NCI-H2081 (cell line): ENCODE measurements around the gene DUSP7.
"Not testable (repeated sequence)": the region's sequence is repeated elsewhere in the genome, so short reads cannot be mapped to it uniquely, and the experiment has no call there.

Experiments used
- DNase-seq, 2 experiments: peaks; one replicate each; lab custom pipeline; 2025; lab: John Stamatoyannopoulos, UW

DUSP7 gene

DNA sequence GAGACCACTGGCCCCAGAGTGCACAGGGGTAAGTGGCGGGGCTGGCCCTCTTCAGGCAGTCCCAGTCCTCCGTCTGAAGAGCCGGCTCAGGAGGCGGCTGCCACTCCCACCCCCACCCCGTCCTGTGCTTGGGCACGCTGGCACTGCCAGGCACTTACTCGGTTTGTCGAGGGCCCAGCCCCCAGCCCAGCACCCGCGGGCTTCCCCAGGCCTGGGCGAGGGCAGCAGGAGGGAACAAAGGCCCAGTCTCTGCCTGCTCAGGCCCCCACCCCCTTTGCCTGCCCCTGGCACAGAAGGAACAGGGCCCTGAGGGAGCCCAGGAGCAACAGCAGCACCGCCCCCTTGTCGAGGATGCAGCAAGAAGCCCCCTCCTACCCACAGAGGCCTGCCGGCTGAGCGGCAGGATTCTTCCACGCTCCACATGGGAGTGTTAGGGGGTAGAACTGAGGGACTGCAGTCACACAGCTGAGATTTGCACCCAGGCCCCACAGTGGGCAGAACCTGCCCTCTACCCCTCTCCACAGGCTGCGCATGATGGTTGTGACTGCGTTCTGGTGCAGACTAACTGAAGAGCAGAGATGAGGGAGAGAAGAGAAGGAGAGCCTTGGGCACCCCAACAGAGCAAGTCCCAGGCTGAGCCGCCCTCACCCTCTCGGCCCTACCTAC is 8.9 kb downstream of the DUSP7 start:
- no peak for DNase-seq

DNA sequence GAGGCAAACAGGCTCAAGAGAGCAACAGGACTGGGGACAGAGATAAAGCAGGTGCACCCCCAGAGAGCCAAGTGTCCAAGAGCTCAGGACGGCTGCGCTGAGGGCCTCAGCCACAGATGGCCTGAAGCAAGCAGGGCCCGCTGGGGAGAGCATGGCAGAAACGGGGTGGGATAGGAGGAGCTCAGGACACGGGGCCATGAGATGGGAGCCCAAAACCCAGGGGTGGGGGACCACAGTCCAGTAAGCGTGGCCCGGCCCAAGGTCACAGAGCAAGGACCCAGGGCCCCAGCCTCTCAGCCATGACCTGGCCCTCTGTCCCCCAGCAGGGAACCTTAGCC is 9.5 kb downstream of the DUSP7 start:
- no peak for DNase-seq

DNA sequence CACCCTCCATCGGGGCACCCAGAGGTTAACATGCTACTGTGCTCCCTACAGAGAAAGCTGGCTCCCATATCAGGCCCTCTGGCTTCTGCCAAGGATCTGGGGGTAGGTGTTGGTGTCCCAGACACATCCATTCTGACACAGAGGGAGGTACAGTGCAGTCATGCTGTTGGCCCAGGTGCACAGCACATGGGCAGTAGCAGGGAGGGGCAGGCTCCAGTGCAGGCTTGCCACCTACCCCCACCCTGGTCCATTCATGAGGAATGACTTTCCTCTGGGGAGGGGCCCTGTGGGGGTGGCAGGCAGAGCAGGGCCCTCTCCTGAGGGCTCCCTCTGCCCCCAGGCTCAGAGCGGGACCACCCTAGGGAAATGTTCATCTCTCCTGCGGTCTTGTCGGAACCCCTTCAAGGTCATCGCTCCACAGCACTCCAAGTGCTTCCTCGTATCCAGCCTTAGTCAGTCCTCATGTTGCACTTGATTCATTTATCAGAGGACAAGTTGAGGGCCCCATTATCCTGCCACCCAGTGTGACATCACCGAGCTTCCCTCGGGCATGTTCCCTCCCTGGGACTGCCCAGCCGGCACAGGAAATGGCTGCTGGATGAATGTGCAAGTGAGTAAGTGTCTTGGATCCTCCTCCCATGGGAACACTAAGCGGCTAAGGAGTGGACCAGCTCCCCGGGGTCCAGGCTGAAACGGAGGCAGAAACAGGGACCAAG is 10.0 kb downstream of the DUSP7 start:
- no peak for DNase-seq

DNA sequence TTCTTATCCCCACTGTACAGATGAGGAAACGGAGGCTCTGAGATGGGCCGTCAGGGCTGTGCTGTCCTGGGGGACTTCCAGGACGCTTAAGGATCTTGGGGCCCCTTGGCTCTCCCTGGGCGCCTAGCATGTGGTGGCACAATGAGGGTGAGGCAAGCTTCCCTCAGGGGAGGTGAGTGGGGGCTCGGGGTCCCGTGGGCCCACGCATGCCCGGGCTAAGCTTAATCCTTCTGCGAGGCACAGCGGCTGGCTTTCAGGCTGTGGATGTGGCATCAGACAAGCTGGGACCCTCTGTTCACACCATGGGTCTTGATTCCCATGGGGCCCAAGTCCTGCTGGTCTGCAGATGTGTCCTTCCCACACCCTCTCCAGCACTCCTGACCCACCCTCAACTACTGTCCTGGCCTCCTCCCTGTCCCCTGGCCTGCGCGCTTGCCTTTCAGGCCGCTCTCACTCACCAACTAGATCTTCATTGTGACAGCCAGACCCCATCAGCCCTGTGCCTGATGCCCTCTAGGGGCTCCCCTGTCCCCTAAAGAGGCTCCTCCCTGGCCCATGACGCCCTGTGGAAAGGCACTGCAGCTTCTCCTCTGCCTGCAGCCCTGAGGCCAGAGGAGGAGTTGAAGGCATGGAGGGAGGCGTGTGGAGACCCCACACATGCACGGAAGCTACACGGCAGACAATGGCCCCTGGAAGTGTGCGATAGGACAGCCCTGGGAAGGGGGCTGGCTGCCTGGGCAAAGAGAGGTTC is 11.3 kb downstream of the DUSP7 start:
- no peak for DNase-seq

DNA sequence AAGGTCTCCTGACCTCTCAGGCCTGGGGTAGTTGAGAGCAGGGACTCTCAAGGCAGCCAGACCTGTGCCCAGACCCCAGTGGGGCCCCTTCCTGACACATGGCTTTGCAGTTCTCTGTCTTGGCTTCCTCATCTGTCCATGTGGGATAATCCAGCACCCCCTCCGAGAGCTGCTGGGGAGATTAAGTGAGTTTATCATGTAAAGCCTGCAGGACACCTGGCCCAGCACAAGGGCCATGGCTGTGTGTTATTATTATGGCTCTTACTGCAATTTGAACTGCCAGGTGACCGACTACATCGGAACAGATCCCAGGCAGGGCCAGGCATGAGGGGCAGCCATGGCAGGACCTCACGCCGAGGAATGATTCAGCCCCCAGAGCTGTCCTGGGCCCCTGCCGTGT is 12.6 kb downstream of the DUSP7 start:
- no peak for DNase-seq

DNA sequence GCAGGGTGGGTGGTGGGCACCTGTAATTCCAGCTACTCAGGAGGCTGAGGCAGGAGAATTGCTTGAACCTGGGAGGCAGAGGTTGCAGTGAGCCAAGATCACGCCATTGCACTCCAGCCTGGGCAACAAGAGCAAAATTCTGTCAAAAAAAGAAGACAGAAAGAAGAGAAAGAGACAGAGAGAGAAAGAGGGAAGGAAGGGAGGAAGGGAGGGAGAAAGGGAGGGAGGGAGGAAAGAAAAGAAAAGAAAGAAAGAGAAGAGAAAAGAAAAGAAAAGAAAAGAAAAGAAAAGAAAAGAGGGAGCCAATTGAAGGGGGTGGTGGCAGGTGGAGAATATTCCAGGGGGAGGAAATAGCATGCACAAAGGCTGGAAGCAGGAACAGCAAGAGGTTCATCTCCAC is 13.3 kb downstream of the DUSP7 start:
- not testable (repeated sequence) for DNase-seq

DNA sequence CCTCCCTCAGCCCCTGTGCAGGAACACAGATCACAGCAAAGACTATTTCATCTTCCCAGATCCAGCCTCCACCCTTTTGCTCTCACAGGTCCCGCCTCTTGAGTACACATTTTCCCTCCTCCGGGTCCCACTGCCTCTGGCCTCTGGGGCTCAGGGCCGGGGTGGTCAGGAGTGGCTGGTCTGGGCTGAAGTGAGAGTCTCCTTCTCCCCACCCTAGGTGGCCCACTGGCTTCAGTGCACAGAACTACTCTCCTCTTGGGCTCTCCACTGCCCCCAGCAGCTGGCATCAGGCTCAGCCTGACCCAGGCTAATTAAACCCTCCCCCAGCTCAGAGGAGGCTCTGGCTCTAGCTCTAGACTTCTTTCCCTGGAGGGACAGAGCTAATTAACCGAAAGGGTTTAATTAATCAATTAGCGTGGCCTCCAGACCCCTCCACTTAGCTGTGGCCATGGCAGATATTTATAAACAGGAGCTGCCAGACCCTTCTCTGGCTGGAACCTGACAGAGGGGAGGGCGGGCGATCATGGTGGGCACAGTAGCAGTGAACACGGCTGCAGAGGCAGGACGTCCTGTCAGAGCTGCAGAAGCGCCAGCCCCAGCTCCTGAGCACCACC is 15.1 kb downstream of the DUSP7 start:
- no peak for DNase-seq

DNA sequence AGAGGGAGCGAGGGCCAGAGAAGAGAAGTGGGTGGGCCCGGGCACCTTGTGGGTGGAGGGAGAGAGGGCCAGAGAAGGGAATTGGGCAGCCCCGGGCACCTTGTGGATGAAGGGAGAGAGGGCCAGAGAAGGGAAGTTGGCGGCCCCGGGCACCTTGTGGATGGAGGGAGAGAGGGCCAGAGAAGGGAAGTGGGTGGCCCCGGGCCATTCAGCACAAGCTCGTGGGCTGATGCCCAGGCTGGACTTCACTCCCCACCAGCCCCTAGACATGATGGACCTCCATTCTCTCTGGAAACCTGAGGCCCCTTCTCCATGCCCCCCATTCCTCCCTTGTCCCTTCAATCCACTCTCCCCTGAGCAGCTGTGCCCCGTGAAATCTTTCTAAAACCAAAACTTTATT is 15.8 kb downstream of the DUSP7 start:
- no peak for DNase-seq

DNA sequence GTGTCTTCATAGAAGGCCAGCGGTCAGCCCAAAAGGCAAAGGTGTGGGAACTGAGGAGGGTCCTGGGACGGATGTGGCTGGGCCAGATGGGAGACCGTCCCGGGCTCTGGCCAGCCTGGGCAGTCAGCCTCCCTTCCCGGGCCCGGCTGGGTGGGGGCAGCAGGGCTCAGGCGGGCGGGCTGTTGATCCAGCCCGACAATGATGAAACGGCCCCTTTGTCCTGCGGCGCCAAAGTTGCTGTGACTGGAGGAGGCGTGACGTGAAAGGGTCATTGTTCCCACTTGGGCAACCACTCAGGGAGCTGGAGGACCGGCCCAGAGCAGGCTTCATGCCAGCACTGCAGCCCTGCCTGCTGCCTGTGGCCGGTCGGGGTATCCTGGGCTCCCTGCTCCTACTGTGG is 16.5 kb downstream of the DUSP7 start:
- DNase-seq: no peak

DNA sequence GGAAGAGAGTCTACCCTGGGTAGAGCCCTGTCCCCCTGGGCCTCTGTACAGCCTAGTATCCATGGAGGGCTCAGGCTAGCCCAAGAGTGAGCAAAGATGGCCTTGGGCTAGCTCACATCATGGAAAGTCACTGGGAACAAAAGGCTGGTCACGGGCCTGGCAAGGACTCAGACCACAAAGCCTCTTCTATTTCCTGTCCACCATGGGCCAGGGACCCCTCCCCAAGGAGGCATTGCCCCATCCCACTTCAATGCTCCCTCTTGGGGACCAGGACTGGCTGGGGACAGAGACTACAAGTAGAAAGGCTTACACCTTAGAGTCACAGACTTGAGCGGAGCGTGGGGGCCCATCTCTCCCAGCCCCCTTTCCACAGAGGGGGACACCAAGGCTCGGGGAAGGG is 16.9 kb downstream of the DUSP7 start:
- no peak for DNase-seq

DNA sequence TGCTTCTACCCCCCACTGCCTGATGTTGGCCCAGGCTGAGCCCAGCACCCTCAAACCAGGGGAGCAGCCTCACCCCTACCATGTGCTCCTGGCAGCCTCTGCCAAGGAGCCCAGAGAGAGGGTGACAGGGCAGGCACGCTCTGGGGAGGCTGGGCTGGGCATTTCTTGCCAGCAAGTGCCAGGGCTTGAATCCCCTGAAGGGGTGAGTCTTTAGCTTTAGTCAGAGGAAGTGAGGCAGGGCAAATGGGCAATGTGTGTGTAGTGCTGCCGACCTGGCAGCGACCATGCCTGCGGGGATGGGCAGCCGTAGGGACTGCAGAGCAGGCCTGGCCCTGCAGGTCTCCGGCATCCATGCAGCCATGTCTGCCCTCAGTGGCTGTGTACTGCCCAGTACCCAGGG is 18.1 kb downstream of the DUSP7 start:
- no peak for DNase-seq

DNA sequence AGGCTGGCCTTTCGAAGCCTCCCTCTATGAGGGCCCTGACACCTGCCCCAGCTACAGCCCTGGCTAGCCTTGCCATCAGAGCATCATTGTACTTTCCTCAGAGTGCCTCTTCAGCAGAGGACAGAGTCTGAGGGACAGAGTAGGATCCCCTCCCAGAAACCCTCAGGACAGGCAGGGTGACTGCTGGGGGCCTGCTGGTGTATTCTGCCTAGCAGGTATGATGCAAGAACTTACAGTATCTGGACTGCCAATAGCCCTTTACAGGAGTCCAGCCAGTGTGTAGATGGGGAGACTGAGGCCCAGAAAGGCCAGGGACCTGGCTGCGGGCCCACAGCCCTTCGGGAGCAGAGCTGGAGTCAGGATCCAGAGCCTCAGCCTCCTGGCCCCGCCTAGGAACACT is 19.1 kb downstream of the DUSP7 start:
- no peak for DNase-seq

DNA sequence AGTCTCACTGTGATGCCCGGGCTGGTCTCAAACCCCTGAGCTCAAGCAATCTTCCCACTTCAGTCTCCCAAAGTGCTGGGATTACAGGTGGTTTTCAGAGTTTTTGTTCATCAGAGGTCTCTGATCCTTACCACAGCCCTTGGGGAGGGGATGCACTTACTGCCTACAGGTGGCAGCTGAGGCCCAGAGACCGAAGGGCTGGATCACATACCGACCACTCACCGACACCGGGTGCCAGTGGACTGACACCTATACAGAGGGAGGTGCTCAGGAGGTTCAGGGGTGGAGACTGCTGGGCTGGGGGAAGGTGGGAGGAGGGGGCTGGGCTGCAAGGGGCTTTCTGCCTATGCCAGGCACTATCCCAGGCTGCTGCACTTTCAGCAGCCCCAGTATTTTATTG is 19.5 kb downstream of the DUSP7 start:
- no peak for DNase-seq

DNA sequence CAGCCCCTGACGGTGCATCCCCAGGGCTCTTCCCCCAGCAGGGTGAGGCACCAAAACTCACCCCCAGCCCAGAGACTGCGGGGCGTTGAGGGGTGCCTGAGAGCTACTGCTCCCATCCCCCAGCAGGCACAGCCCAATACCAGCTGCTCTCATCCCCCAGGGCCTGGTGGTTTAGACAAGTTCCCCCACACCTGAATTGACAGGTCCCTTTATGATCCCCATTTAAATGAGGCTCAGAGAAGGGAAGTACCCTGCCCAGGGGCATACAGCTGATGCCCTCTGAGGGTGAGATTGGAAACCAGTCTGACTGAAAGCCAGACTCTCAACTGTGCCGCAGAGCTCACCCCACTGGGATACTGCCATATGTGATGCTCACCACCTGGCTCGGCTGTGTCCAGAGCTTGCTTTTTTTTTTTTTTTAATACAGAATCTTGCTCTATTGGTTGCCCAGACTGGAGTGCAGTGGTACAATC is 20.1 kb downstream of the DUSP7 start:
- no peak for DNase-seq

DNA sequence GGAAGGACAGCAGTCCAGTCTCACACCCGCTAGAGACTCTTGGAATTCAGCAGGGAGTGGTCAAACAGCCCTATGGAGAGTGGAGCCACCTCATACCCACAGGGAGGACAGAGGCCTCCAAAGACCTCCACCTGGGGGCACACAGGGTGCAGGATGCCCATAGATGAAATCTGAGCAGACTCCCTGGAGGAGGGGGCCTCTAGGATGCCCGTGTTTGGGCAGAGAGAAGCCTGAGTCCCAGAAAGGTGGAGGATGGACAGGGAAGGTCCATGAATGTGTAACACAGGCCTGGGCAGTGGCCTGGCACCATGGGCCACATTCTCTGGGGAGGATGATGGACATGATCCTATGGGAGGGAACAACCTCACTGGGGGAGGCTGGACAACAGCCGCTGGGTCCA is 21.7 kb downstream of the DUSP7 start:
- no peak for DNase-seq

DNA sequence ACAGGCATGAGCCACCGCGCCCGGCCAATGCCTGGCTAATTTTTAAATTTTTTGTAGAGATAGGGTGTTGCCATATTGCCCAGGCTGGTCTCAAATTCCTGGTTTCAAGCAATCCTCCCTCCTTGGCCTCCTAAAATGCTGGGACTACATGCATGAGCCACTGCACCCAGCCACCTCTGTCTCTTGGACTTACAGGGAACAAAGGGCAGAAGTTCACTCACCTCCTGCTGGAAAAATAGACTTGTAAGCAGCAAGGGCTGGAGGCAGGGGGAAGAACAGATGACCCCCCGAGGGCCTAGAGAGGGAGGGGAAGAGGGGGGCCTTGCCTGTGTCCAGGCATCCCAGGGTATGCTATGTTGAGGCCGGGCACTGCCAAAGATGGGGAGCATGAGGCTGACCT is 22.2 kb downstream of the DUSP7 start:
- no peak for DNase-seq

DNA sequence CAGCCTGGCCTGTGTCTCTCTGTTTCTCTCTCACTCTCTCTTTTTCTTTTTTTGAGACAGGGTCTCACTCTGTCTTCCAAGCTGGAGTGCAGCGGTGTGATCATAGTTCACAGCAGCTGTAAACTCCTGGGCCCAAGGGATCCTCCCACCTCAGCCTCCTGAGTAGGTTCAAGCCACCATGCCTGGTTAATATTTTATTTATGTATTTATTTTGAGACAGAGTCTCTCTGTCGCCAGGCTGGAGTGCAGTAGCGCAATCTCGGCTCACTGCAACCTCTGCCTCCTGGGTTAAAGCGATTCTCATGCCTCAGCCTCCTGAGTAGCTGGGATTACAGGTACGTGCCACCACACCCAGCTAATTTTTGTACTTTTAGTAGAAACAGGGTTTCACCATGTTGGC is 22.6 kb downstream of the DUSP7 start:
- not testable (repeated sequence) for DNase-seq

DNA sequence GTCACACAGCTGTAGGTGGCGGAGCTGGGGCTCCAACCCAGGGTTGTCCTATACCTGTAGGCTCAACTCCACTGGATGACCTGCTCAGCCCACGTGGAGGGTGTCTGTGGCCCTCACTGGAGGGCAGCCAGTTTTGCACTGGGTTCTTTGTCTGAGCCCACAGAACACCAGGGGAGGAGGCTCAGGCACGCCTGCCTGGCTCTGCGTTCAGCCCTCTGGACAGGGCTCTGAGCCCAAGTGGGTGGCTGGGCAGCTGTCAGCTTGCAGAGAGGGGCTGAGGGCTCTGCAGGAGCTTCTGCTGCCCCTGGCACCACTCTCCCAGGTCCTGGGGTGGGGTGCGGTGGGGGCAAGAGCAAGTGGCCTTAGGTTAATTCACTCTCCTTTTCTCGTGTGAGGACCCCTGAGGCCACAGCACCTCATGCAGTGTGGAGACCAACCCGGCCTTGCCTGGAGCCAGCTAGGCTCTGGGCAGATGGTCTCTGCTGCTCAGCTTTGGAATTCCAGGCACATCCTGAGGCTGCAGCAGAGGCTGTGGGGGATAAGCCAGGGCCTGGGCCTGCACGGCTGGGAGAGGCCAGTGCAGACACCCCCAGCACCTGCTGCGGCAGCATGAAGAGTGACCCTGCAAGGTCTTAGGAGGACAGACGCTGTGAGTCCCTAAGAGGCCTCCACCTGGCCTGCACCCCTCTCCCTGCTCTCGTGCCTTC is 23.5 kb downstream of the DUSP7 start:
- no peak for DNase-seq

DNA sequence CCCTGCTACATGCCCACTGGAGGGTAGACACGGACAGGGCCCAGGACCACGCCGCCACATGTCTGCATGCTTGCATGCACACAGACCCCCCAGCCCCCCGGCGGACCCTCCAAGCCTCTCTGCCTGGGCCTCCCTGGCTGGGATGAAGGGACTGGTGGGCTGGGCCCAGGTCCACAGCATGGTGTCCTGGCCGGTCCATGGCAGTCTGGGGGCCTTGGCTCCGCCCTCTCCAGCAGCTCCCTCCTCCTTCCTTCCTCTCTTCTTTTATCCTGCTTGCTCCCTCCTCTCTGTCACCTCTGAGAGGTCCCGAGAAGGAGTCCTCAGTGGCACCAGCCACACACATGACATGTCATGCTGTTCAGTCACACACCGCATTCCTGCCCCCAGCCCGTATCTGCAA is 24.5 kb downstream of the DUSP7 start:
- DNase-seq: no peak

DNA sequence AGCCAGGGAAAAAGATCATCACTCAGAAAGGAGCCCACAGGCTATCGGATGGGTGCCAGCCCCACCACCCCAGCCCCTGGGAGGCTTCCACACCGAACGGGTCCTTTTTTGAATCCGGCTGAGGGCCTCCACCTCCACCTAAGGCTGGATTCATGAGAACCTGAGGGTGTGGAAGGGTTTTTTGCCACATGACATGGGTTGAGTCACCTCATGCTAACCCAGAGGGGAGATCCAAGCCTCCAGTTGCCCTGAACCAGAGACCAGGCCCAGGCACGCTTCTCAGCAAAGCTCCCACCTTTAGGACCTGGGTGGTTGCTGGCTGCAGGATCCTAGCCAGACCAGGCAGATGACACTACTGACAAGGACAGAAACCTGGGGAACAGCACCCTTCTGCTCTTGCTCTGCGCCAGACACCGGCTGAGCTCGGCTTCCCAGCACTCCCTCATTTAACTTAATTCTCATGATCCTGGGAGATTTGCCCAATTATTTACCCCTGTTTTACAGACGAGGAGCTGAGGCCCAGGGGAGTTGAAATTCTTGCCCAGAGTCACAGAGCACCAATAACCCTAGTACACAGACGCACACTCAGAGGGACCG is 25.6 kb downstream of the DUSP7 start:
- DNase-seq: no peak

DNA sequence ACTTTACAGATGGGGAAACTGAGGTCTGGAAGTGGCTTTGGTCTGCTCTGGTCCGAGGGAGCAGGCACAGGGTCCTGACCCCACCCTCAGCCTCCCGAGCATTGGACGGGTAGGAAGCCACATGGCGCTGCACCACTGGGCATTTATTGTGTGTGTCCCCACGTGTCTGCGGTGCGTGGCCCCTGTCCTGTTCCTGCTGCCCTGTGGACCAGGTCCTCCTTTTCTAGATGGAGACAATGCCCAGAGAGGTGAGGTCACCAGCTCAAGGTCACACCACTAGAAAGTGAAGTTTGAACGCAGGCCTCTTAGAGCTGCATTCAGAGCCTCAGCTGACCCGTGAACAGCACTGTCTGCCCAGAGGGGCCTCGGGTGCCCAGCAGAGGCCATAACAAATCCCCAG is 26.8 kb downstream of the DUSP7 start:
- DNase-seq: no peak

DNA sequence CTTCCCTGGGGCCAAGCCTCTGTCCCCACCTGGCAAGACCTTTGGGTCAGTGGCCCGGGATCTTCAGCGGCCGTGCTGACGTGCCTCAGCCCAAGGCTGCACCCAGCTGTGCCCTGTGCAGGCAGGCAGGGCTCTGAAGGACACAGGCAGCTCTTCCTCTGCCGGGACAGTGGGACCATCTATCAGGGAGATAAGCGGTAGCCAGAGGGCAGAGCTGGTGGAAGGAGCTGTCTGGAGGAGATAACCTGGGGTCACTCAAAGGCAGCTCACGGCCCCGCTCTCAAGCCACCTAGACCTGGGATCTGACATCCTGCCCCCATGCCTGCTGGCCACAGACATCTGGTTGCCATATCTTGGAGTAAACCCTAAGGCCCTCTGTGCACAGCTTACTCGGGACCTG is 27.3 kb downstream of the DUSP7 start:
- no peak for DNase-seq
